ENCODE measurements around the gene AATK.

The AATK gene

DNA sequence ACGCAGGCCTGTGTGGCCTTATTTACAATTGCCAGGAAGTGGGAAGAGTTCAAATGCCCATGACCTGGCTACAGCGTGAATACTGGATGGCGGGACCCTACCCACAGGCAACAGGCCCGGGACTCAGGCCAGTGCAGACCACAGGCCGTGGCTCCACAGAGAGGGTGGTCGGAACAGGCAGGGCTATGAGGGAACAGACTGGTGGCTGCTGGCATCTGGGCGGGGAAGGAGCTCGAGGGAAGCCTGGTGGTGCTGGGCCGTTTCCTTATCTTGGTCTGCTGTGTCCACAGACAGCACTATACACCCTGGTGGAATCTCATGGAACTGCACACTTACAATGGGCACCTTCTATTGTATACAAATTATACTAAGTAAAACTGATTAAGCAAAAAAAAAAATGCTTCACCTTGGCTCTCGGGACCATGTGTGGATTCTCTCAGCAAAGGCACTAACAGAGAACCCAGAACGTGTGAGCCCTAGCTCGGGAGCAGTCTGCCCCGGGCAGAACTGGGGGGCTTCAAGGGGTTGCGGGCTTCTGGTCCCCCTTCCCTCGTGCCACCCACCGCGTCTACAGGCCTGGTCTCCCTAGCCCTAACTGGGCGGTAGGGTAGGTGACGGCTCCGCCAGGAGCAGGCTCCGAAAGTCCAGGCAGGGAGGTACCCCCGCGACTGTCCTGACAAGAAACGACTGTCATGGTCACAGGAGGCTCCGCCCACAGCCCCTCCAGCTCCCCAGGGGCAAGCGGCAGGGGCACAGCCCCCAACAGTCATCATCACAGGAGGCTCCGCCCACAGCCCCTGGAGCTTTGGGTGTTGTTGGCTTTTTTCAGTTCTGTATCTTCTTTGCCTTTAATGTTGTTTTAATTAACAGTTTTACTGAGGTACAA, 34.9 kb upstream of the AATK start:
- H3K4me2 ChIP-seq (ENCODE audit: low read length): no peak overlapping the region
- TF ChIP-seq EZH2phosphoT487 (IDR thresholded peaks at IDR 0.05; ENCODE audit: borderline replicate concordance, low read length): no peak
- TF ChIP-seq, protein P1, sequence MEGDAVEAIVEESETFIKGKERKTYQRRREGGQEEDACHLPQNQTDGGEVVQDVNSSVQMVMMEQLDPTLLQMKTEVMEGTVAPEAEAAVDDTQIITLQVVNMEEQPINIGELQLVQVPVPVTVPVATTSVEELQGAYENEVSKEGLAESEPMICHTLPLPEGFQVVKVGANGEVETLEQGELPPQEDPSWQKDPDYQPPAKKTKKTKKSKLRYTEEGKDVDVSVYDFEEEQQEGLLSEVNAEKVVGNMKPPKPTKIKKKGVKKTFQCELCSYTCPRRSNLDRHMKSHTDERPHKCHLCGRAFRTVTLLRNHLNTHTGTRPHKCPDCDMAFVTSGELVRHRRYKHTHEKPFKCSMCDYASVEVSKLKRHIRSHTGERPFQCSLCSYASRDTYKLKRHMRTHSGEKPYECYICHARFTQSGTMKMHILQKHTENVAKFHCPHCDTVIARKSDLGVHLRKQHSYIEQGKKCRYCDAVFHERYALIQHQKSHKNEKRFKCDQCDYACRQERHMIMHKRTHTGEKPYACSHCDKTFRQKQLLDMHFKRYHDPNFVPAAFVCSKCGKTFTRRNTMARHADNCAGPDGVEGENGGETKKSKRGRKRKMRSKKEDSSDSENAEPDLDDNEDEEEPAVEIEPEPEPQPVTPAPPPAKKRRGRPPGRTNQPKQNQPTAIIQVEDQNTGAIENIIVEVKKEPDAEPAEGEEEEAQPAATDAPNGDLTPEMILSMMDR (IDR thresholded peaks at IDR 0.05; ENCODE audit: low read depth, low read length, poor library complexity, severe bottlenecking): peak; percentile 59

DNA sequence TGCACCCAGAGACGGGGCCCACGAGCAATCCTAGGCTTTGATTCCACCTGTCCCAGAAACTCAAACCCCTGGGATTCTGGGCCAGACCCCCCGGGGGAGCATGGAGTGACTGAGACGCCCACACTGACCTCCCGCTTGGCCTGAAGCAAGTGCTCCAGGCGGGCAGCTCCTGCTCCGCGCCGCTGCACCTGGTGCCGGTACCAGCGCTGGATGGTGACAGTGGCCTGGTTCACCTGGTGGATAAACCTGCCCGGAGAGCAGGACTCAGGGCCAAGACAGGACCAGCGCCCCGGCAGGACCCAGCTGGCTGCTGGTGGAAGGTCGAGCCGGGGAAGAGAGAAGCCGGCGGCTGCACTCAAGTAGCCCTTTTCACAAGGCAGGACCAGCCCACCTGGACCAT, 34.2 kb upstream of the AATK start:
- Histone ChIP-seq H3K27me3 (ENCODE audit: control insufficient read depth, low read length) (no peaks in the 10 kb centered on the region), H4K20me1 (ENCODE audit: control insufficient read depth, insufficient read depth, low read depth, low read length) (no peaks in the 10 kb centered on the region), H3K27ac (ENCODE audit: low read depth, low read length) (no peak overlapping the region), H3K4me1 (ENCODE audit: control insufficient read depth, low read length) (peaks cover 6% of the 10 kb centered on the region), H3K4me2 (ENCODE audit: low read length) (no peak overlapping the region), H3K79me2 (ENCODE audit: control insufficient read depth, low read length) (no peaks in the 10 kb centered on the region), H3K4me3 (ENCODE audit: low read length) (no peak overlapping the region), H3K36me3 (ENCODE audit: control insufficient read depth, low read length) (no peaks in the 10 kb centered on the region), H3K9me2 (replicated peaks; ENCODE audit: control insufficient read depth, low read length) (no peaks in the 10 kb centered on the region), H3K9me3 (ENCODE audit: control insufficient read depth, insufficient read depth, low read length) (no peaks in the 10 kb centered on the region), H3F3A (ENCODE audit: control insufficient read depth, insufficient read depth) (no peaks in the 10 kb centered on the region)
- TF ChIP-seq, protein P1 (IDR thresholded peaks at IDR 0.05; ENCODE audit: low read depth, low read length, poor library complexity, severe bottlenecking): no peak
- no peak for TF ChIP-seq EZH2phosphoT487 (IDR thresholded peaks at IDR 0.05; ENCODE audit: borderline replicate concordance, low read length)

More for the DNA sequence above, 34.9 kb upstream of the AATK start:
- no peak overlapping the region for H3K4me3 ChIP-seq (ENCODE audit: low read length)
- H3K79me2 ChIP-seq (ENCODE audit: control insufficient read depth, low read length): no peaks in the 10 kb centered on the region
- H3F3A ChIP-seq (ENCODE audit: control insufficient read depth, insufficient read depth): no peaks in the 10 kb centered on the region
- H3K4me1 ChIP-seq (ENCODE audit: control insufficient read depth, low read length): peaks cover 6% of the 10 kb centered on the region
- no peaks in the 10 kb centered on the region for H3K27me3 ChIP-seq (ENCODE audit: control insufficient read depth, low read length)
- no peak overlapping the region for H3K27ac ChIP-seq (ENCODE audit: low read depth, low read length)
- no peaks in the 10 kb centered on the region for H3K9me2 ChIP-seq (replicated peaks; ENCODE audit: control insufficient read depth, low read length)
- no peaks in the 10 kb centered on the region for H3K36me3 ChIP-seq (ENCODE audit: control insufficient read depth, low read length)
- H3K9me3 ChIP-seq (ENCODE audit: control insufficient read depth, insufficient read depth, low read length): no peaks in the 10 kb centered on the region
- no peaks in the 10 kb centered on the region for H4K20me1 ChIP-seq (ENCODE audit: control insufficient read depth, insufficient read depth, low read depth, low read length)

DNA sequence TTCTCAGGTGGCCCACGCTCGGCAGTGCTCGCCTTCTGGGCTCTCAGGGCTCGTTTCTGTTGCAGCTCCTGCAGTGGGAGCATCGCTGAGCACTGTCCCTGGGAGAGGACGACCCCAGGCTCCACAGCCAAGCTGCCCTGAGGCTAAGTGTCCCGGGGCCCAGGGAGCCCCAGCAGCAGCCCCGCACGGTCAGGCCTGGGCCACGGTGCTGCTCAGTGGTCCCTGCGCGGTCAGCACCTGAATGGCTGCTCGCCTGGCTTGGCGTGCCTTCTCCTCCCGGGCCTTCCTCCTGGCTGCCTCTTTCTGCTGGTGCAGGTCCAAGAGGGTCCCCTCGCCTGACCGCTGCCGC, 33.4 kb upstream of the AATK start:
- Histone ChIP-seq H4K20me1 (ENCODE audit: control insufficient read depth, insufficient read depth, low read depth, low read length) (no peaks in the 10 kb centered on the region), H3K36me3 (ENCODE audit: control insufficient read depth, low read length) (no peaks in the 10 kb centered on the region), H3K9me3 (ENCODE audit: control insufficient read depth, insufficient read depth, low read length) (no peaks in the 10 kb centered on the region), H3K27ac (ENCODE audit: low read depth, low read length) (no peak overlapping the region), H3K27me3 (ENCODE audit: control insufficient read depth, low read length) (no peaks in the 10 kb centered on the region), H3K4me1 (ENCODE audit: control insufficient read depth, low read length) (peaks cover 6% of the 10 kb centered on the region), H3K4me2 (ENCODE audit: low read length) (no peak overlapping the region), H3F3A (ENCODE audit: control insufficient read depth, insufficient read depth) (no peaks in the 10 kb centered on the region), H3K79me2 (ENCODE audit: control insufficient read depth, low read length) (no peaks in the 10 kb centered on the region), H3K4me3 (ENCODE audit: low read length) (no peak overlapping the region), H3K9me2 (replicated peaks; ENCODE audit: control insufficient read depth, low read length) (no peaks in the 10 kb centered on the region)
- no peak for TF ChIP-seq EZH2phosphoT487 (IDR thresholded peaks at IDR 0.05; ENCODE audit: borderline replicate concordance, low read length)
- TF ChIP-seq, protein P1 (IDR thresholded peaks at IDR 0.05; ENCODE audit: low read depth, low read length, poor library complexity, severe bottlenecking): no peak
